HL-60 (cell line): ENCODE data around the gene NR5A1.

Source experiments
- DNase-seq, 2 experiments: peaks; one replicate each; pipeline ENCODE4 v3.0.0-alpha.2; 2010 to 2020; ENCODE audit warnings: low read depth in 1 of 2, low spot score in 1 of 2
- H3K27ac ChIP-seq: fragments of 250-450 bp; sonication (Bioruptor Pico); replicated peaks from 2 replicates; pipeline ENCODE4 v1.5.1; 2020; ENCODE audit warnings: mild to moderate bottlenecking, moderate library complexity
- H3K27me3 ChIP-seq: fragments of 250-450 bp; sonication (Bioruptor Pico); 2 replicates; pipeline ENCODE4 v1.5.1; 2021; ENCODE audit warnings: mild to moderate bottlenecking, moderate library complexity; ENCODE audit not compliant: insufficient read depth, poor library complexity, severe bottlenecking
- H3K4me3 ChIP-seq: replicated peaks from 2 replicates; pipeline ENCODE4 v1.5.1; 2011; ENCODE audit warnings: mild to moderate bottlenecking, control low read depth, low read length; ENCODE audit not compliant: insufficient read depth
- GABPA ChIP-seq: IDR thresholded peaks from 2 replicates; pipeline ENCODE4 v1.6.1; 2012; ENCODE audit warnings: low read depth
- POLR2AphosphoS5 ChIP-seq: IDR thresholded peaks from 2 replicates; pipeline ENCODE4 v1.6.1; 2012; ENCODE audit warnings: low read depth
- REST ChIP-seq: IDR thresholded peaks from 2 replicates; pipeline ENCODE4 v1.6.1; 2012; ENCODE audit warnings: low read depth; ENCODE audit not compliant: insufficient replicate concordance
- SPI1 ChIP-seq: IDR thresholded peaks from 2 replicates; pipeline ENCODE4 v1.6.1; 2012; ENCODE audit warnings: low read depth, mild to moderate bottlenecking, borderline replicate concordance
- TF ChIP-seq, protein P1 (sequence below): IDR thresholded peaks from one replicate; pipeline ENCODE4 v1.5.1; 2011; ENCODE audit warnings: low read length, control low read depth, inconsistent platforms; ENCODE audit not compliant: insufficient read depth

Gene NR5A1

DNA sequence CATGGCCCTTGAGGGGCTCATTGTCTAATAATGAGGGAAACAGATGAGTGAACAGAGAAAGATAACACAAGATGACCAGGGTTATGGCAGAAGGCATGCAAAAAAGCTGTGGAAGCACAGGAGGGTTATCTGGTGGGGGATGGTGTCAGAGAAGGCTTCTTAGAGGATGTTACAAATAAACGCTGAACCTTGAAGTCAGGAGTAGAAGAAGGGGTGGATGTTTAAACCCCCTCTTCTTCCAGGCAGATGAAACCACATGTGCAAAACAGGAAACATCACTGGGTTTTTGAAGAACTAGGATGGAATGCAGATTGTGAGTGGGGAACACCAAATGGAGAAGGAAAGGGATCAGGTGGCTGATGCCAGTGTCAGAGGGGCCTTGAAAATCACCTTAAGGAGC lies 41.8 kb upstream of the NR5A1 start:
- no peak for TF ChIP-seq REST
- TF ChIP-seq GABPA = no peak
- TF ChIP-seq, protein P1, sequence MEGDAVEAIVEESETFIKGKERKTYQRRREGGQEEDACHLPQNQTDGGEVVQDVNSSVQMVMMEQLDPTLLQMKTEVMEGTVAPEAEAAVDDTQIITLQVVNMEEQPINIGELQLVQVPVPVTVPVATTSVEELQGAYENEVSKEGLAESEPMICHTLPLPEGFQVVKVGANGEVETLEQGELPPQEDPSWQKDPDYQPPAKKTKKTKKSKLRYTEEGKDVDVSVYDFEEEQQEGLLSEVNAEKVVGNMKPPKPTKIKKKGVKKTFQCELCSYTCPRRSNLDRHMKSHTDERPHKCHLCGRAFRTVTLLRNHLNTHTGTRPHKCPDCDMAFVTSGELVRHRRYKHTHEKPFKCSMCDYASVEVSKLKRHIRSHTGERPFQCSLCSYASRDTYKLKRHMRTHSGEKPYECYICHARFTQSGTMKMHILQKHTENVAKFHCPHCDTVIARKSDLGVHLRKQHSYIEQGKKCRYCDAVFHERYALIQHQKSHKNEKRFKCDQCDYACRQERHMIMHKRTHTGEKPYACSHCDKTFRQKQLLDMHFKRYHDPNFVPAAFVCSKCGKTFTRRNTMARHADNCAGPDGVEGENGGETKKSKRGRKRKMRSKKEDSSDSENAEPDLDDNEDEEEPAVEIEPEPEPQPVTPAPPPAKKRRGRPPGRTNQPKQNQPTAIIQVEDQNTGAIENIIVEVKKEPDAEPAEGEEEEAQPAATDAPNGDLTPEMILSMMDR = no peak
- TF ChIP-seq SPI1 = no peak
- H3K27ac ChIP-seq = no peak overlapping the region
- no peaks in the 10 kb centered on the region for H3K27me3 ChIP-seq
- H3K4me3 ChIP-seq = no peak overlapping the region
- DNase-seq = no peak

DNA sequence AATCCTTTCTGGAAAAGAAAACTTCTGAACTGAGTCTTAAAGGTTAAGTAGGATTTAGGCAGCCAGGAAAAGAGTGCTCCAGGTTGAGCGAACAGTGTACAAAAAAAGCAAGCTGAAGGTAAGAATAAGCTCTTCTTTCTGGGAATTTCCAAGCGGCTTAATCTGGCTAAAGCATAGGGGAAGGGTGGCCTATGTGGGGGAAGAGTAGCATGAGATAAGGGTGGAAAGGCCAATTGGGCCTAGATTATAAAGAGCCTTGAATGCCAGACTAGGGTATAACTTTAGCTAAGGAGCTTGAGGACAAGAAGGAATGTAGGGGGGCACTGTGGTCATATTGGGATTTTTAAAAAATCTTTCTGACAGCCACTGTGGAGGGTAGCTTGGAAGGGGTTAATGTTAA lies 37.3 kb upstream of the NR5A1 start:
- no peak overlapping the region for H3K4me3 ChIP-seq
- TF ChIP-seq SPI1 = no peak
- TF ChIP-seq REST = no peak
- TF ChIP-seq GABPA = no peak
- TF ChIP-seq, protein P1 = no peak
- DNase-seq = no peak
- H3K27me3 ChIP-seq = no peaks in the 10 kb centered on the region
- H3K27ac ChIP-seq = no peak overlapping the region

- no peak for TF ChIP-seq POLR2AphosphoS5
- peak; percentile 75 for TF ChIP-seq SPI1
- no peaks in the 10 kb centered on the region for H3K27me3 ChIP-seq
- no peak overlapping the region for H3K27ac ChIP-seq
- DNase-seq = no peak
- no peak overlapping the region for H3K4me3 ChIP-seq
These were observed 34.6 kb upstream of the NR5A1 start for GRCh38 chr9:124541824-124542223.

GRCh38 chr9:124537926-124538325 lies 30.7 kb upstream of the NR5A1 start:
- TF ChIP-seq, protein P1 = no peak
- DNase-seq = no peak
- no peak overlapping the region for H3K4me3 ChIP-seq

More at GRCh38 chr9:124537926-124538325, 30.7 kb upstream of the NR5A1 start:
- no peaks in the 10 kb centered on the region for H3K27me3 ChIP-seq
- H3K27ac ChIP-seq = no peak overlapping the region
